K562 (cell line): ENCODE data around the gene ARID5B. TPM values are rescaled to one million over a fixed set of nuclear protein-coding genes. Genes with fewer than 3 reads are reported as not detected.

Experiments
- ELF1 ChIP-seq: fragments of 200-800 bp; sonication (Bioruptor generic); IDR thresholded peaks from 2 replicates; pipeline ENCODE4 v1.6.1; 2016; ENCODE audit warnings: missing genetic modification characterization, missing compliant biosample characterization
- GTF2E2 ChIP-seq: fragments of 200-800 bp; sonication (Bioruptor generic); IDR thresholded peaks from 2 replicates; pipeline ENCODE4 v1.6.1; 2016; ENCODE audit warnings: missing genetic modification characterization, missing compliant biosample characterization
- HDAC2 ChIP-seq: fragments of 450-650 bp; IDR thresholded peaks from 2 replicates; pipeline ENCODE4 v1.6.1; 2016; ENCODE audit warnings: mild to moderate bottlenecking
- HMG20A ChIP-seq: fragments of 450-650 bp; formaldehyde crosslinking; conservative IDR thresholded peaks from 2 replicates; pipeline ENCODE4 v1.4.0; 2020; ENCODE audit warnings: mild to moderate bottlenecking, mixed read lengths
- SIRT6 ChIP-seq: IDR thresholded peaks from one replicate; pipeline ENCODE4 v1.6.1; 2012; ENCODE audit warnings: low read depth, mild to moderate bottlenecking, control low read depth, inconsistent platforms, low read length, moderate library complexity
- SMARCE1 ChIP-seq: fragments of 450-650 bp; IDR thresholded peaks from 2 replicates; pipeline ENCODE4 v1.7.1; 2016; ENCODE audit warnings: mild to moderate bottlenecking
- TEAD4 ChIP-seq, 2 experiments: sonication (generic) in 1 of 2; formaldehyde crosslinking in 1 of 2; IDR thresholded peaks; 2 replicates each; pipeline versions ENCODE4 v1.6.1 to v1.8.0; 2012 to 2022; ENCODE audit warnings: borderline replicate concordance in 1 of 2, inconsistent platforms in 1 of 2, low read length in 1 of 2, mild to moderate bottlenecking in 1 of 2, missing genetic modification reagents in 1 of 2
- ZNF165 ChIP-seq: fragments of 250-450 bp; sonication (Bioruptor Pico); IDR thresholded peaks from 2 replicates; pipeline ENCODE4 v1.4.0; 2020; ENCODE audit warnings: borderline replicate concordance
- polyA plus RNA-seq, 8 experiments: library from polyadenylated mRNA; depleted of rRNA in 4 of 8; stranded (reverse) in 5 of 8; unstranded in 3 of 8; fragments of >200 nt; fragmentation: Nextera tagmentation in 2 of 8; fragmentation: Illumina TruSeq in 1 of 8; extraction: Ambion mirVana in 2 of 8; extraction: Trizol in 1 of 8; gene quantifications; 2 replicates each; pipeline versions ENCODE4 v1.2.1 to v1.2.3, GENCODE V29; 2011 to 2014; ENCODE audit warnings: inconsistent platforms in 1 of 8, missing spikeins in 1 of 8
- total RNA-seq, 7 experiments: library from RNA; depleted of rRNA in 6 of 7; stranded (reverse); fragments of >200 nt in 6 of 7; fragmentation: Illumina TruSeq in 2 of 7; extraction: Trizol in 2 of 7; gene quantifications; 2 replicates each; pipeline versions ENCODE4 v1.2.1 to v1.2.3, GENCODE V29; 2011 to 2021; ENCODE audit warnings: low replicate concordance in 1 of 7
- TF ChIP-seq, protein P1 (sequence below): fragments of 250-450 bp; sonication (Bioruptor Pico); IDR thresholded peaks from 2 replicates; pipeline ENCODE4 v1.5.1; 2021; ENCODE audit warnings: mild to moderate bottlenecking
- TF ChIP-seq, protein P2 (sequence below), 2 experiments: fragments of 450-650 bp; IDR thresholded peaks; 2 replicates each; pipeline ENCODE4 v1.6.1; 2016; ENCODE audit warnings: mild to moderate bottlenecking in 2 of 2, borderline replicate concordance in 1 of 2, low read depth in 1 of 2, moderate library complexity in 1 of 2
- TF ChIP-seq, protein P3 (sequence below): sonication (generic); formaldehyde crosslinking; IDR thresholded peaks from 2 replicates; pipeline ENCODE4 v1.8.1; 2023; ENCODE audit warnings: mild to moderate bottlenecking, missing genetic modification reagents
- TF ChIP-seq, protein P4 (sequence below), 2 experiments: IDR thresholded peaks in 1 of 2; conservative IDR thresholded peaks in 1 of 2; 2 replicates each; pipeline ENCODE4 v1.6.1; 2016; ENCODE audit warnings: low read depth in 2 of 2, mild to moderate bottlenecking in 1 of 2, missing compliant biosample characterization in 1 of 2, missing genetic modification characterization in 1 of 2, moderate library complexity in 1 of 2

ARID5B gene
- total and polyA plus RNA-seq, 9 of the 15 experiments (the other 6 are each of a cell fraction or from before 2014, with no cell fraction given): 0.48 to 1.6 (median 0.80) TPM

DNA sequence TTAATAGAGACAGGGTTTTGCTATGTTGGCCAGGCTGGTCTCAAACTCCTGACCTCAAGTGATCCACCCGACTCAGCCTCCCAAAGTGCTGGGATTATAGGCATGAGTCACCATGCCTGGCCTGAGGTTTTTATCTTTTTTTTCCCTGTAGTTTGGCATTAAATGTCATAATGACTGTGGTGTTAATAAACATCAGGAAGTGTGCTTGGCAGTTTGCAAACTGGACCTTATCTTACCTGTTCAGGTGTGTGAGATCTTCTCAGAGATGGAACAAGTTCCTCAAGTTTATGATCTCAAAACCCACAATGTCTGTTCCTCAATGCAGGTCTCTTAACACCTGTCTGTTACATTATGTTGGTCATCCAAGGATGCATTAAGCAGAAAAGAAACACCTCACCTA lies 80.0 kb downstream of the ARID5B start (continued):
- TF ChIP-seq, protein P1, sequence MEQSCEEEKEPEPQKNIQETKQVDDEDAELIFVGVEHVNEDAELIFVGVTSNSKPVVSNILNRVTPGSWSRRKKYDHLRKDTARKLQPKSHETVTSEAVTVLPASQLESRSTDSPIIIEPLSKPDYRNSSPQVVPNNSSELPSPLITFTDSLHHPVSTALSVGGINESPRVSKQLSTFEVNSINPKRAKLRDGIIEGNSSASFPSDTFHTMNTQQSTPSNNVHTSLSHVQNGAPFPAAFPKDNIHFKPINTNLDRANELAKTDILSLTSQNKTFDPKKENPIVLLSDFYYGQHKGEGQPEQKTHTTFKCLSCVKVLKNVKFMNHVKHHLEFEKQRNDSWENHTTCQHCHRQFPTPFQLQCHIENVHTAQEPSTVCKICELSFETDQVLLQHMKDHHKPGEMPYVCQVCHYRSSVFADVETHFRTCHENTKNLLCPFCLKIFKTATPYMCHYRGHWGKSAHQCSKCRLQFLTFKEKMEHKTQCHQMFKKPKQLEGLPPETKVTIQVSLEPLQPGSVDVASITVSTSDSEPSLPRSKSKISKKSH (CRISPR knock-in tag): no peak
- TF ChIP-seq SIRT6: no peak
- TF ChIP-seq, protein P2, sequence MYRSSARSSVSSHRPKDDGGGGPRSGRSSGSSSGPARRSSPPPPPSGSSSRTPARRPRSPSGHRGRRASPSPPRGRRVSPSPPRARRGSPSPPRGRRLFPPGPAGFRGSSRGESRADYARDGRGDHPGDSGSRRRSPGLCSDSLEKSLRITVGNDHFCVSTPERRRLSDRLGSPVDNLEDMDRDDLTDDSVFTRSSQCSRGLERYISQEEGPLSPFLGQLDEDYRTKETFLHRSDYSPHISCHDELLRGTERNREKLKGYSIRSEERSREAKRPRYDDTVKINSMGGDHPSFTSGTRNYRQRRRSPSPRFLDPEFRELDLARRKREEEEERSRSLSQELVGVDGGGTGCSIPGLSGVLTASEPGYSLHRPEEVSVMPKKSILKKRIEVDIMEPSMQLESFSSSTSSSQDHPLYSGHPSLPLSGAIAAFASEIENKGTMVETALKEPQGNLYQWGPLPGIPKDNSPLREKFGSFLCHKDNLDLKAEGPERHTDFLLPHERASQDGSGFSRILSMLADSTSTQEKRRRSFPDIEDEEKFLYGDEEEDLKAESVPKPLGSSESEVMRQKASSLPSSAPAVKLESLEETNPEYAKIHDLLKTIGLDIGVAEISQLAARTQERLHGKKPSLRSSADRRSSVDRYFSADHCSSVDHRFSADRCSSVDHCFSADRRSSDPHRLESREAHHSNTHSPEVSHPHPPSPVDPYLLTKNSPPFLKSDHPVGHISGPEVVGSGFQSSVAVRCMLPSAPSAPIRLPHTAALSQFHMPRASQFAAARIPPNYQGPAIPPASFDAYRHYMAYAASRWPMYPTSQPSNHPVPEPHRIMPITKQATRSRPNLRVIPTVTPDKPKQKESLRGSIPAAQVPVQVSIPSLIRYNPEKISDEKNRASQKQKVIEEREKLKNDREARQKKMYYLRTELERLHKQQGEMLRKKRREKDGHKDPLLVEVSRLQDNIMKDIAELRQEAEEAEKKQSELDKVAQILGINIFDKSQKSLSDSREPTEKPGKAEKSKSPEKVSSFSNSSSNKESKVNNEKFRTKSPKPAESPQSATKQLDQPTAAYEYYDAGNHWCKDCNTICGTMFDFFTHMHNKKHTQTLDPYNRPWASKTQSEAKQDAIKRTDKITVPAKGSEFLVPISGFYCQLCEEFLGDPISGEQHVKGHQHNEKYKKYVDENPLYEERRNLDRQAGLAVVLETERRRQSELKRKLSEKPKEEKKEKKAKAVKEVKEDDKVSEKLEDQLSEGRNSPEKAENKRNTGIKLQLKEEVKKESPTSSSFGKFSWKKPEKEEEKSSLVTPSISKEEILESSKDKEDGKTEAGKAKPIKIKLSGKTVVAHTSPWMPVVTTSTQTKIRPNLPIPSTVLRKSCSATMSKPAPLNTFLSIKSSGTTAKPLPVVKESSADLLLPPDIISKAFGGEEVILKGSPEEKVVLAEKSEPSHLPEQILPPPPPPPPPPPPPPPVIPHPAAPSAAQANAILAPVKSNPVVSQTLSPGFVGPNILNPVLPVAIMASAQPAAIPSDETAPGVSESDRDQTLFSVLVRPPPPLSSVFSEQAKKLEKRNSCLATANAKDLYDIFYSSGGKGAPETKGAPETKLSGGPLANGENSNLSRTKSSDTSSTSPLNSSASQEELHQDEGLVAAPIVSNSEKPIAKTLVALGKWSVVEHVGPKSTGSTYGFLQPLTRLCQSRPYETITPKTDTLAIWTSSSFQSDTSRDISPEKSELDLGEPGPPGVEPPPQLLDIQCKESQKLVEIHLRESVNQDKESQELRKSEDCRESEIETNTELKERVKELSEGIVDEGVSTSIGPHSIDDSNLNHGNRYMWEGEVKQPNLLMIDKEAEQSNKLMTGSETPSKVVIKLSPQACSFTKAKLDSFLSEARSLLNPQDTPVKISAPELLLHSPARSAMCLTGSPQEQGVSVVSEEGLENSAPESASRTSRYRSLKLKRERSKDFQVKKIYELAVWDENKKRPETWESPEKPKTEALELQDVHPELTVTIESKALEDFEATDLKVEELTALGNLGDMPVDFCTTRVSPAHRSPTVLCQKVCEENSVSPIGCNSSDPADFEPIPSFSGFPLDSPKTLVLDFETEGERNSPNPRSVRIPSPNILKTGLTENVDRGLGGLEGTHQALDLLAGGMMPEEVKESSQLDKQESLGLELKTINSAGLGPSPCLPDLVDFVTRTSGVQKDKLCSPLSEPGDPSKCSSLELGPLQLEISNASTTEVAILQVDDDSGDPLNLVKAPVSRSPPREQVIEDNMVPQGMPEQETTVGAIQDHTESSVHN (IDR thresholded peaks at IDR 0.05; ENCODE audit: borderline replicate concordance in 1 of 2, low read depth in 1 of 2): no peak
- TF ChIP-seq, protein P3, sequence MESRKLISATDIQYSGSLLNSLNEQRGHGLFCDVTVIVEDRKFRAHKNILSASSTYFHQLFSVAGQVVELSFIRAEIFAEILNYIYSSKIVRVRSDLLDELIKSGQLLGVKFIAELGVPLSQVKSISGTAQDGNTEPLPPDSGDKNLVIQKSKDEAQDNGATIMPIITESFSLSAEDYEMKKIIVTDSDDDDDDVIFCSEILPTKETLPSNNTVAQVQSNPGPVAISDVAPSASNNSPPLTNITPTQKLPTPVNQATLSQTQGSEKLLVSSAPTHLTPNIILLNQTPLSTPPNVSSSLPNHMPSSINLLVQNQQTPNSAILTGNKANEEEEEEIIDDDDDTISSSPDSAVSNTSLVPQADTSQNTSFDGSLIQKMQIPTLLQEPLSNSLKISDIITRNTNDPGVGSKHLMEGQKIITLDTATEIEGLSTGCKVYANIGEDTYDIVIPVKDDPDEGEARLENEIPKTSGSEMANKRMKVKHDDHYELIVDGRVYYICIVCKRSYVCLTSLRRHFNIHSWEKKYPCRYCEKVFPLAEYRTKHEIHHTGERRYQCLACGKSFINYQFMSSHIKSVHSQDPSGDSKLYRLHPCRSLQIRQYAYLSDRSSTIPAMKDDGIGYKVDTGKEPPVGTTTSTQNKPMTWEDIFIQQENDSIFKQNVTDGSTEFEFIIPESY: 0 out of 2 replicates have a peak, but pooled peaks have one; percentile 9
- TF ChIP-seq GTF2E2 (tag): no peak
- TF ChIP-seq TEAD4 (IDR thresholded peaks at IDR 0.05; ENCODE audit: low read length): peak; percentile 64
- TF ChIP-seq TEAD4 (CRISPR knock-in tag; IDR thresholded peaks at IDR 0.05; ENCODE audit: borderline replicate concordance): no peak
- TF ChIP-seq ELF1: no peak
- no peak for TF ChIP-seq HMG20A (CRISPR knock-in tag)
- TF ChIP-seq, protein P4, sequence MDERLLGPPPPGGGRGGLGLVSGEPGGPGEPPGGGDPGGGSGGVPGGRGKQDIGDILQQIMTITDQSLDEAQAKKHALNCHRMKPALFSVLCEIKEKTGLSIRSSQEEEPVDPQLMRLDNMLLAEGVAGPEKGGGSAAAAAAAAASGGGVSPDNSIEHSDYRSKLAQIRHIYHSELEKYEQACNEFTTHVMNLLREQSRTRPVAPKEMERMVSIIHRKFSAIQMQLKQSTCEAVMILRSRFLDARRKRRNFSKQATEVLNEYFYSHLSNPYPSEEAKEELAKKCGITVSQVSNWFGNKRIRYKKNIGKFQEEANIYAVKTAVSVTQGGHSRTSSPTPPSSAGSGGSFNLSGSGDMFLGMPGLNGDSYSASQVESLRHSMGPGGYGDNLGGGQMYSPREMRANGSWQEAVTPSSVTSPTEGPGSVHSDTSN (CRISPR knock-in tag; IDR thresholded peaks at IDR 0.05; ENCODE audit: low read depth): no peak
- TF ChIP-seq, protein P4 (tag; conservative IDR thresholded peaks at IDR 0.05; ENCODE audit: low read depth): no peak
- TF ChIP-seq SMARCE1: peak; percentile 73
- TF ChIP-seq HDAC2: no peak
- no peak for TF ChIP-seq ZNF165 (CRISPR knock-in tag)
